Hepatocyte (in vitro differentiated cells): ENCODE data around the gene PCDHGC3. TPM values are rescaled to one million over a fixed set of nuclear protein-coding genes. Genes with fewer than 3 reads are reported as not detected.

Source experiments
- DNase-seq: peaks from one replicate; pipeline ENCODE4 v3.0.0-alpha.2; 2016; ENCODE audit warnings: low spot score
- H2AFZ ChIP-seq: fragments of 200-600 bp; sonication (generic); 2 replicates; pipeline ENCODE4 v1.6.0; 2016; ENCODE audit warnings: antibody characterized with exemption, mild to moderate bottlenecking
- H3K27ac ChIP-seq: fragments of 200-600 bp; sonication (generic); 2 replicates; pipeline ENCODE4 v1.5.1; 2016; ENCODE audit warnings: mild to moderate bottlenecking
- H3K27me3 ChIP-seq: fragments of 200-600 bp; sonication (generic); 2 replicates; pipeline ENCODE4 v1.6.1; 2016
- H3K36me3 ChIP-seq: fragments of 200-600 bp; sonication (generic); replicated peaks from 2 replicates; pipeline ENCODE4 v1.5.1; 2016; ENCODE audit warnings: low read depth; ENCODE audit not compliant: insufficient read depth
- H3K4me1 ChIP-seq: fragments of 200-600 bp; sonication (generic); 2 replicates; pipeline ENCODE4 v1.5.1; 2016; ENCODE audit warnings: mild to moderate bottlenecking, moderate library complexity; ENCODE audit not compliant: insufficient read depth
- H3K4me2 ChIP-seq: fragments of 200-600 bp; sonication (generic); 2 replicates; pipeline ENCODE4 v1.6.0; 2016
- H3K4me3 ChIP-seq: fragments of 200-600 bp; sonication (generic); 2 replicates; pipeline ENCODE4 v1.5.1; 2016; ENCODE audit warnings: mild to moderate bottlenecking
- H3K79me2 ChIP-seq: fragments of 200-600 bp; sonication (generic); 2 replicates; pipeline ENCODE4 v1.6.0; 2017; ENCODE audit warnings: mild to moderate bottlenecking
- H3K9me2 ChIP-seq: fragments of 200-600 bp; sonication (generic); replicated peaks from 2 replicates; pipeline ENCODE4 v1.6.0; 2017; ENCODE audit warnings: mild to moderate bottlenecking; ENCODE audit not compliant: insufficient read depth
- H3K9me3 ChIP-seq: fragments of 200-600 bp; sonication (generic); 2 replicates; pipeline ENCODE4 v1.5.1; 2016; ENCODE audit warnings: low read depth, mild to moderate bottlenecking
- H4K20me1 ChIP-seq: fragments of 200-600 bp; sonication (generic); 2 replicates; pipeline ENCODE4 v1.6.0; 2016; ENCODE audit warnings: mild to moderate bottlenecking; ENCODE audit not compliant: insufficient read depth, poor library complexity, severe bottlenecking
- CTCF ChIP-seq: fragments of 200-600 bp; sonication (generic); IDR thresholded peaks from 2 replicates; pipeline ENCODE4 v1.5.1; 2016; ENCODE audit warnings: antibody characterized with exemption, mild to moderate bottlenecking; ENCODE audit not compliant: poor library complexity
- EZH2 ChIP-seq: fragments of 200-600 bp; sonication (generic); IDR thresholded peaks from 2 replicates; pipeline ENCODE4 v1.6.1; 2016; ENCODE audit warnings: antibody characterized with exemption, mild to moderate bottlenecking, borderline replicate concordance
- EZH2phosphoT487 ChIP-seq: fragments of 200-600 bp; sonication (generic); IDR thresholded peaks from one replicate; pipeline ENCODE4 v1.6.1; 2018; ENCODE audit warnings: antibody characterized with exemption, mild to moderate bottlenecking, low read depth, moderate library complexity; ENCODE audit not compliant: unreplicated experiment, severe bottlenecking
- WGBS: methylation state at CpG from one replicate; pipeline ENCODE4 v1.1.6; 2016; ENCODE audit warnings: low lambda C conversion rate; ENCODE audit errors: missing lambda C conversion rate; 5-methylcytosine and 5-hydroxymethylcytosine counted together
- polyA plus RNA-seq: library from polyadenylated mRNA; unstranded; fragments of >200 nt; fragmentation: Nextera tagmentation; extraction: Ambion mirVana; gene quantifications from 2 replicates; pipeline ENCODE4 v1.2.1, GENCODE V29; 2016
- total RNA-seq: library from RNA; depleted of rRNA; stranded (reverse); fragments of >200 nt; gene quantifications from 2 replicates; pipeline ENCODE4 v1.2.3, GENCODE V29; 2014

The PCDHGC3 gene
- total and polyA plus RNA-seq, 2 experiments from 2014 or later: 18.9 to 40.8 TPM

DNA sequence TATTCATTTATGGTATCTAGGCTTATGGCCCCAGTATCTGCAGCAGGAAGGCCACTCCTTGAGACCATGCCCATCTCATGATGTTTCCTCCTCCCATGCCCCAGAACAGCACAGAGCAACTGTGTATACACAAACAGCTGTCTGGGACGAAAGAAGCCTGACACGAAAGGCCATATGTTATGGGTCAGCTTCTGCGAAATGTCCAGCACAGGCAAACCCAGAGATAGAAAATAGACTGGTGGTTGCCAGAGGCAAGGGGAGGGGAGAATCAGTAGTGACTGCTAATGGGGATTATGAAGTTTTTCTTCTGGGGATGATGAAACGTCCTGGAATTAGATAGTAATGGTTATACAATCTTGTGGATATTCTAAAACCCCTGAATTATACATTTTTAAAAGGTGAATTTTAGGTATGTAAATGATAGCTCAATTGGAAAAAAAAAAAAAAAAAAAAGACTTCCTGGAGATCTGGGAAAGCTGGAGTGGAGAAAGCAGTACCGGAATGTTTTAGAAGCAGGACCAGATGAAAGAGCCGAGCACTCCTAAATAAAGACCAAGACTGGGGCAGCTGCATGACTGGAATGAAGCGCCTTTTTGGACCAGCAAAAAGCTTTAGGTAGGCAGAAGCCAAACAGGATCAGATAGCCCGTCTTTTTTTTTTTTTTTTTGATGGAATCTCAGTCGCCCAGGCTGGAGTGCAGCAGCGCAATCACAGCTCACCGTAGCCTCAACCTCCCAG lies 42.3 kb downstream of the PCDHGC3 start:
- DNase-seq: no peak

DNA sequence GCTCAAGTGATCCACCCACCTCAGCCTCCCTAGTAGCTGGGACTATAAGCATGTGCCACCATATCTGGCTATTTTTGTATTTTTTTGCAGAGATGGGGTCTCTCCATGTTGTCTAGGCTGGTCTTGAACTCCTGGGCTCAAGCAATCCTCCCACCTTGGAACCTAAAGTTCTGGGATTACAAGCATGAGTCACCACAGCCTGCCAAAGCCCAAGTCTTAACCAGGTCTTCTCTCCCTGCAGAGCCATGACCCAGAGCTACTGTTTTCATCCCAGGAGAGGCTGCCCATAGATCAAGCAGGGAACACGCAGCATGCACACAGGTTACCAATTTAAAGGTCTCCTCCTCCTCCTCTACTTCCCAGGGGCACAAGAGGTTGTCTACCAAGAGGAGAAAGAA lies 42.9 kb downstream of the PCDHGC3 start:
- Histone ChIP-seq H3K9me3 (no peaks in the 10 kb centered on the region), H3K9me2 (no peaks in the 10 kb centered on the region), H2AFZ (no peak overlapping the region), H3K79me2 (peaks cover 4% of the 10 kb centered on the region), H3K4me3 (no peak overlapping the region), H3K4me2 (no peak overlapping the region), H3K36me3 (no peaks in the 10 kb centered on the region), H3K4me1 (peaks cover 33% of the 10 kb centered on the region), H3K27ac (peak overlapping the region; percentile 48), H3K27me3 (no peaks in the 10 kb centered on the region), H4K20me1 (no peaks in the 10 kb centered on the region)
- TF ChIP-seq EZH2phosphoT487 (no peak), EZH2 (no peak), CTCF (no peak)
- no peak for DNase-seq
- 100% methylated on average over 1 of the region's 1 CpG for WGBS

More for the DNA sequence above, 42.3 kb downstream of the PCDHGC3 start:
- Histone ChIP-seq H3K9me3 (no peaks in the 10 kb centered on the region), H3K36me3 (no peaks in the 10 kb centered on the region), H2AFZ (no peak overlapping the region), H3K9me2 (no peaks in the 10 kb centered on the region), H3K4me2 (no peak overlapping the region), H3K27me3 (no peaks in the 10 kb centered on the region), H3K79me2 (no peaks in the 10 kb centered on the region), H3K27ac (peak overlapping the region; percentile 48), H3K4me1 (peaks cover 38% of the 10 kb centered on the region), H4K20me1 (no peaks in the 10 kb centered on the region), H3K4me3 (no peak overlapping the region)
- TF ChIP-seq EZH2phosphoT487 (no peak), EZH2 (no peak)
- WGBS: 65% methylated on average over 11 of the region's 11 CpGs

DNA sequence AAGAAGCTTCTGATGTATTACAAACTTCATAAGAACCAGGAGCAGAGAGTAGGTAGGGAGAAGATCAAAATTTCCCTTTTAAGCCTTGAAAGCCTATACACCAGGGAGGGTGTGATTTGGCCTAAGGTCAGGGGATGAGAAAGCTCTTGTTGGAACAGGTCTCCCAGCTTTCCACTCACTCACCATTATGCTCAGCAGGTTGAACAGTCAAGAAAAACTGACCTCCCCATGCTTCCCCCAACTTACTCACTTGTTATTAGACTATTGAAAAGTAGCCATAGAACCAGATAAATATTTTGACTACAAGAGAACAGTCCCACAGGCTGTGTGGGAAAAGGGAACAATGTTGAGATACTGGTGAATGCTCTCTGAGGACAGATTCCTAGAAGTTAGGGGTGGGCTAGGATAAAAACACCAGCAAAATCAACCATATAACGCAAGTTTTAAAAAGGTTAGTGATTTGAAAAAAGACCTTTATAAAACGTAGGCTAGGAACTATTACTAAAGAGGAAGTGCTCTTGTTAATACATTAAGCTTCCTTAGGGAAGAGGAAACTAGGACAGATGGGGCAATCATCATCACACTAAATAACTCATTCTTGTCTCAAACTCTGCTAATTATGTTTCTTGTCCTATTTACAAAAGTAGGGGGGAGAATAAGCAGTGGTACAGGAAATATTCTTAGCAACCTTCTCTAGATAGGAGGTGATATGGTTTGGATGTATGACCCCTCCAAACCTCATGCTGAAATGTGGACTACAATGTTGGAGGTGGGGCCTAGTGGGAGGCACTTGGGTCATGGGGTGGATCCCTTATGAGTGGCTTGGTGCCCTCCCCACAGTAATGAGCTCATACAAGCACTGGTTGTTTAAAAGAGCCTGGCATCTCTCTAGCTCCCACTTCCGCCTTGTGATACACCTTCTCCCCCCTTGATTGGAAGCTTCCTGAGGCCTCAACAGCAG lies 44.1 kb downstream of the PCDHGC3 start:
- no peaks in the 10 kb centered on the region for H3K36me3 ChIP-seq
- H3K79me2 ChIP-seq: peaks cover 4% of the 10 kb centered on the region
- H3K9me2 ChIP-seq: no peaks in the 10 kb centered on the region
- no peaks in the 10 kb centered on the region for H4K20me1 ChIP-seq
- H3K27ac ChIP-seq: peak overlapping the region; percentile 87
- H3K4me3 ChIP-seq: no peak overlapping the region
- no peaks in the 10 kb centered on the region for H3K27me3 ChIP-seq
- H3K9me3 ChIP-seq: no peaks in the 10 kb centered on the region
- no peak overlapping the region for H3K4me2 ChIP-seq
- no peak for TF ChIP-seq EZH2
- TF ChIP-seq EZH2phosphoT487: no peak
- TF ChIP-seq CTCF: no peak
- peaks cover 31% of the 10 kb centered on the region for H3K4me1 ChIP-seq
- H2AFZ ChIP-seq: no peak overlapping the region
- WGBS: 88% methylated on average over 3 of the region's 3 CpGs
- DNase-seq: no peak
